ENCODE data around the gene TMEM101.

DNA sequence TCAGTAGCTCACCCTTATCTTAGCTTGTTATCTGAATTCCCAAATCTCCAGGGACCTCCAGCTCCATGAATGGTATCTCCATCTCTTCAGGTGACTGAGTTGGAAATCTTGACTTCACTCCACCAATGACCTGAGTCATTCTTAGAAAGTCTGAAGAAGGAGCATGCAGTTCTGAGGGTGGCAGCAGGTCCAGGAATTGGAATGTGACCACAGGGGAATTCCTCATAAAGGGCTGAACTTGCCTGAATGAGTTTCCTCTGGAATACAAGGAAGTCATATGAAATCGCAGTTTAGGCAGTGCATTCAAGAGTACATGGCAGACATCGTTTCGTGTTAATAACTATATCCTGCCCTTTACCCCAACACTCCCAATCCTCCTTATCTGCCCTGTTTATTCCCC is 48.5 kb downstream of the TMEM101 start:
- TF ChIP-seq, protein P1, sequence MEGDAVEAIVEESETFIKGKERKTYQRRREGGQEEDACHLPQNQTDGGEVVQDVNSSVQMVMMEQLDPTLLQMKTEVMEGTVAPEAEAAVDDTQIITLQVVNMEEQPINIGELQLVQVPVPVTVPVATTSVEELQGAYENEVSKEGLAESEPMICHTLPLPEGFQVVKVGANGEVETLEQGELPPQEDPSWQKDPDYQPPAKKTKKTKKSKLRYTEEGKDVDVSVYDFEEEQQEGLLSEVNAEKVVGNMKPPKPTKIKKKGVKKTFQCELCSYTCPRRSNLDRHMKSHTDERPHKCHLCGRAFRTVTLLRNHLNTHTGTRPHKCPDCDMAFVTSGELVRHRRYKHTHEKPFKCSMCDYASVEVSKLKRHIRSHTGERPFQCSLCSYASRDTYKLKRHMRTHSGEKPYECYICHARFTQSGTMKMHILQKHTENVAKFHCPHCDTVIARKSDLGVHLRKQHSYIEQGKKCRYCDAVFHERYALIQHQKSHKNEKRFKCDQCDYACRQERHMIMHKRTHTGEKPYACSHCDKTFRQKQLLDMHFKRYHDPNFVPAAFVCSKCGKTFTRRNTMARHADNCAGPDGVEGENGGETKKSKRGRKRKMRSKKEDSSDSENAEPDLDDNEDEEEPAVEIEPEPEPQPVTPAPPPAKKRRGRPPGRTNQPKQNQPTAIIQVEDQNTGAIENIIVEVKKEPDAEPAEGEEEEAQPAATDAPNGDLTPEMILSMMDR (IDR thresholded peaks at IDR 0.05), result no peak
- TF ChIP-seq EZH2 (IDR thresholded peaks at IDR 0.05; ENCODE audit: borderline replicate concordance, insufficient read depth, low read depth, low read length, poor library complexity, severe bottlenecking), result no peak

Measured in B cell (primary cell).